HEK293 (cell line): Measurements from ENCODE around the gene ME2.
"Not testable (repeated sequence)": the region's sequence is repeated elsewhere in the genome, so short reads cannot be mapped to it uniquely, and the experiment has no call there.

ENCODE experiments used
- CTCF ChIP-seq: fragments of 450-650 bp; formaldehyde crosslinking; IDR thresholded peaks from 2 replicates; pipeline ENCODE4 v1.5.1; 2016; ENCODE audit warnings: missing biosample characterization, missing genetic modification characterization
- PATZ1 ChIP-seq: fragments of 450-650 bp; formaldehyde crosslinking; IDR thresholded peaks from 2 replicates; pipeline ENCODE4 v1.5.1; 2016; ENCODE audit warnings: missing biosample characterization, missing genetic modification characterization
- YY1 ChIP-seq: fragments of 450-650 bp; formaldehyde crosslinking; IDR thresholded peaks from 2 replicates; pipeline ENCODE4 v1.5.1; 2018; ENCODE audit warnings: missing biosample characterization, missing genetic modification characterization
- ZFP37 ChIP-seq: fragments of 450-650 bp; formaldehyde crosslinking; IDR thresholded peaks from 2 replicates; pipeline ENCODE4 v1.5.1; 2016; ENCODE audit warnings: missing biosample characterization, missing genetic modification characterization
- ZNF335 ChIP-seq: fragments of 450-650 bp; formaldehyde crosslinking; conservative IDR thresholded peaks from 2 replicates; pipeline ENCODE4 v1.5.1; 2016; ENCODE audit warnings: missing biosample characterization, missing genetic modification characterization
- ZNF404 ChIP-seq: fragments of 450-650 bp; formaldehyde crosslinking; IDR thresholded peaks from 2 replicates; pipeline ENCODE4 v1.5.1; 2017; ENCODE audit warnings: missing biosample characterization, missing genetic modification characterization
- ZNF664 ChIP-seq: fragments of 450-650 bp; formaldehyde crosslinking; IDR thresholded peaks from 2 replicates; pipeline ENCODE4 v1.5.1; 2016; ENCODE audit warnings: missing biosample characterization, missing genetic modification characterization

GRCh38 chr18:50972404-50972803 lies 93.5 kb downstream of the ME2 start:
- not testable (repeated sequence) for TF ChIP-seq YY1 (tag by site-specific recombination); ZNF664; PATZ1 (tag by site-specific recombination); ZFP37 (tag by site-specific recombination); ZNF335 (tag by site-specific recombination); ZNF404; CTCF (tag by site-specific recombination)
